Hematopoietic multipotent progenitor cell treated with erythropoietin and hydrocortisone succinate and interleukin-3 and kit ligand, for 4 days (in vitro differentiated cells): Measurements from ENCODE around the gene ITCH.
"Not testable (repeated sequence)": the region's sequence is repeated elsewhere in the genome, so short reads cannot be mapped to it uniquely, and the experiment has no call there.

ENCODE experiments used
- DNase-seq: peaks from one replicate; pipeline ENCODE4 v3.0.0-alpha.2; 2015

The ITCH gene

DNA sequence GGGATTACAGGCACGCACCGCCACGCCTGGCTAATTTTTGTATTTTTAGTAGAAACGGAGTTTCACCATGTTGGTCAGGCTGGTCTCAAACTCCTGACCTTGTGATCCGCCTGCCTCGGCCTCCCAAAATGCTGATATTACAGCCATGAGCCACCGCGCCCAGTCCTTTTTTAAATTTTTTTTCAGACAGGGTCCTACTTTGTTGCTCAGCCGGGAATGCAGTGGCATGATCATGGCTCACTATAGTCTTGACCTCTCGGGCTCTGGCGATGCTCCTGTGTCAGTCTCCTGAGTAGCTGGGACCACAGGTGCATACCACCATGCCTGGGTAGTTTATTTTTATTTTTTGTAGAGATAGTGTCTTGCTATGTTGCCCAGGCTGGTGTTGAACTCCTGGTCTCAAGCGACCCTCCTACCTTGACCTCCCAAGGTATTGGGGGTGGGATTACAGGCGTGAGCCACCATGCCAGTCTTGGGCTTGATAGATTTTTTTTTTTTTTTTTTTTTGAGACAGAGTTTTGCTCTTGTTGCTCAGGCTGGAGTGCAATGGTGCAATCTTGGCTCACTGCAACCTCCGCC is 19.9 kb downstream of the ITCH start:
- not testable (repeated sequence) for DNase-seq

DNA sequence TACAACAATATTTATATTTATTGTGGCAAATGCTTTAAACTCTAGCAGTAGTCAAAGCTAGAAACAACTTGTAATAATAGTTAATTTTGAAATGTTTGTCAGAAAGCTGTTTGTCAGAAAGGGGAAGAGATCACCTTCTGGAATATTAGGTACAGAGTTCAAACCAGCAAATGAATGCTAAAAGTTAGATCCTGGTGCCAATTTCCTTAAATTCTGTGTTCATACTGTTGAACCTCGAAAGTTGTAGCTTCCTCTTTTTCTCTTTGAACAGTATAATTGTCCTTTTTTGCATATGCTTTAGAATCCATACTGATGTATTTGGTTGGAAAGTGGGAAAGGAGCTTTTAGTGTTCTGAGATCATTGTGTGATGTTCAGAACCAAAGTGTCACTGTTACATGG is 22.4 kb downstream of the ITCH start:
- DNase-seq = peak; percentile 56

GRCh38 chr20:34388000-34388399 is 24.9 kb downstream of the ITCH start:
- no peak for DNase-seq

GRCh38 chr20:34388678-34389077 is 25.6 kb downstream of the ITCH start:
- DNase-seq = no peak

DNA sequence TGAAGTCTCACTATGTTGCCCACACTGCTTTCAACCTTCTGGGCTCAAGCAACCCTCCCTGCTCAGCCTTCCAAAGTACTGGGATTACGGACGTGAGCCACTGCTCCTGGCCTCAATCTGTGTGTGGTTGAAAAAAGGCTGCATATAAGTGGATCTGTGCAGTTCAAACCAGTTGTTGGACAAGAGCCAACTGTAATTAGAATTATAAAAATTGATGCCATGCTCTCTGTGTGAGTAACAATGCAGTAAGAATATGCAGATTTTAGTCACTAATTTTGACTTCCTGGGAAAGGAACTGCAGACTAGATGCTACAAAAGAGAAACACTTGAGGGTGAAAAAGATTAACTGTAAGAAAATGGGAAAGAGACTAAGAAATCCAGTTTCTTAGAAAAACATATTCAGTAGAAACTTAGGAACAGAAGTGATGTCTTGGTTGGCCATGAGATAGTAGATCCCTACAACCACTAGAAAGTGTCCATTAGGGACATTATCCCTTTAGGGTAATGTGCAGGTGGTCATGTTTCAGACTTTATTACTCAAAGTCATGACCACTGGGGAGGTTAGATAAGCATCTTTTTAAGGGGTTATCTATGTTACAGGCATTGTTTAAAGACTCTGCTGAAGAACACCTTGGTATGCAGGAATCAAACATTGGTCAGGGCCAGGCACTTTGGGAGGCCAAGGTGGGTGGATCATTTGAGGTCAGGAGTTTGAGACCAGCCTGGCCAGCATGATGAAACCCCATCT is 26.3 kb downstream of the ITCH start:
- peak; percentile 11 for DNase-seq

DNA sequence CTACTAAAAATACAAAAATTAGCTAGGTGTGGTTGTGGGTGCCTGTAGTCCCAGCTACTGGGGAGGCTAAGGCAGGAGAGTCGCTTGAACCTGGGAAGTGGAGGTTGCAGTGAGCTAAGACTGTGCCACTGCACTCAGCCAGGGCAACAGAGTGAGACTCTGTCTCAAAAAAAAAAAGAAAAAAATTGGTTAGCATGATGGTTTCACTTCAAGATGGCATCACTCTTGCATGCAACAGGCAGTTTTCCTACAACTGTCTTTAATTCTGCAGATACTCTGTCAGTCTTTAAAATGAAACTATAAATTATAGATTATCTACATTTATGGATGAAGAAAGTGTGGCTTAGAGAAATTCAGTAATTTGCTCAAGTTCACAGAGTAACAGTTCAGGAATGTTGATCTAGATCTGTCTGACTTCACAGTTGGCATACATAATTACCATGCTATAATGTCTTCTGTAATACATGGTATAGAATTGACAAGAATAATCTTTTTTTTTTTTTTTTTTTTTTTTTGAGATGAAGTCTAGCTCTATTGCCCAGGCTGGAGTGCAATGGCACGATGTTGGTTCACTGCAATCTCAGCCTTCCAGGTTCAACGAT is 27.0 kb downstream of the ITCH start:
- DNase-seq = no peak

DNA sequence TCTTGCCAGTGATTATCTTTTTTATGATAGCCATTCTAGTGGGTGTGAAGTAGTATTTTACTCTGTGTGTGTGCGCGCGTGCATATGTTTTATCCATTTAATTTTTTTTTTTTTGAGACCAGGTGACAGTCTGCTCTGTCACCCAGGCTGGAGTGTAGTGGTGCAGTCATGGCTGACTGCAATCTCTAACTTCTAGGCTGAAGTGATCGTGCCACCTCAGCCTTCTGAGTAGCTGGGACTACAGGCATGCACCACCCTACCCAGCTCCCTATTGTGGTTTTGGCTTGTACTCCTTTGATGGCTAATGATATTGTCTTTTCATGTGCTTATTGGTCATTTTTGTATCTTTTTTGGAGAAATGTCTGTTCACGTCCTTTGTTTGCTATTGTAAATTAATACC is 33.3 kb downstream of the ITCH start:
- no peak for DNase-seq

GRCh38 chr20:34397096-34397495 is 34.0 kb downstream of the ITCH start:
- DNase-seq = no peak

GRCh38 chr20:34400776-34401175 is 37.7 kb downstream of the ITCH start:
- DNase-seq = not testable (repeated sequence)

- no peak for DNase-seq
Measured at GRCh38 chr20:34401741-34402455, 38.8 kb downstream of the ITCH start.

GRCh38 chr20:34402461-34402860 is 39.4 kb downstream of the ITCH start:
- DNase-seq = no peak

DNA sequence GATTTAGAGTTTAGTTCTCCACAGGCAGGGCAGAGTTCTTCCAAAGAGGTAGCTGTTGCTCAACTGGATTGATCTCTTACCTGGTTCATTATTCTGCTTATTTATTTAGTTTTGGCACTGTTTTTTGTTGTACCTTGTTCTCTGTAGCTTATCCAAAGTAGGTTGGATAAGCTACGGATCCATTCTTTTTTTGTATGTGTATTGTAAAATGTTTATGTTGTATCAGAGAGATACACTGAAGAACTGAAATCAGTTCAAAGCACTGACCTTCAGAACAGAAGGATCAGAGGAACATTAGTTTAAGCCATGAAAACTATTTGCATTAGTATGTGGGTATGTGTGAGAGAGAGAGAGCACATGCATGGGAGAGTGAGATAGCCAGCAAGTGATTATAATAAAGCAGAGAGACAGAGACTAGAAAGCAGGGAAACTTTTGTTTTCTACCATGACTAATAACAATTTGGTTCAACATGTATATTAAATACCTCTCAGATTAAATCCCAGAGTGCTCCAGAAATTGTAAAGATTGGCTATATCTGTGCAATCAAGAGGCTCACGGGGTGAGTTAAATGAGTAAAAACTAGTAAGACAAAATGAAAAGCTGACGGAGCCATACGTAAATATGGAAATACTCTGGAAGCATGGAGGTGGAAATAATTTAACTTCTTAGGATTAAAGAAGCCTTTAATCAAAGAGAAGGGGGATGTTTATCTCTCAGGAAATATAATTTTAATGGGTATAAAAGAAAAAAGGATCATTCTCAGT is 40.2 kb downstream of the ITCH start:
- DNase-seq = no peak

GRCh38 chr20:34403908-34404307 is 40.8 kb downstream of the ITCH start:
- DNase-seq = no peak

DNA sequence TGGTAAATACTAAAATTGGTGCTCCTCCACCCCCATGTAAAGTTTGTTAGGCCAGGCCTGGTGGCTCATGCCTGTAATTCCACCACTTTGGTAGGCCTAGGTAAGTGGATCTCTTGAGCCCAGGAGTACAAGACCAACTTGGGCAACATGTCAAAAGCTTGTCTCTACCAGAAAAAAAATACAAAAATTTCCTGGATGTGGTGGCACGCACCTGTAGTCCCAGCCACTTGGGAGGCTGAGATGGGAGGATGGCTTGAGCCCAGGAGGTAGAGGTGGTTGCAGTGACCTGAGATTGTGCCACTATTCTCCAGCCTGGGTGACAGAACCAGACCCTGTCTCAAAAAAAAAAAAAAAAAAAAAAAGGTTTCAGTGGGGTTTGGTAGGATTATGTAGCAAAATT is 41.7 kb downstream of the ITCH start:
- DNase-seq = no peak

GRCh38 chr20:34405247-34405651 is 42.2 kb downstream of the ITCH start:
- peak; percentile 63 for DNase-seq

- not testable (repeated sequence) for DNase-seq
Measured at GRCh38 chr20:34405942-34406341, 42.9 kb downstream of the ITCH start.

GRCh38 chr20:34407962-34408474 is 44.9 kb downstream of the ITCH start:
- no peak for DNase-seq

DNA sequence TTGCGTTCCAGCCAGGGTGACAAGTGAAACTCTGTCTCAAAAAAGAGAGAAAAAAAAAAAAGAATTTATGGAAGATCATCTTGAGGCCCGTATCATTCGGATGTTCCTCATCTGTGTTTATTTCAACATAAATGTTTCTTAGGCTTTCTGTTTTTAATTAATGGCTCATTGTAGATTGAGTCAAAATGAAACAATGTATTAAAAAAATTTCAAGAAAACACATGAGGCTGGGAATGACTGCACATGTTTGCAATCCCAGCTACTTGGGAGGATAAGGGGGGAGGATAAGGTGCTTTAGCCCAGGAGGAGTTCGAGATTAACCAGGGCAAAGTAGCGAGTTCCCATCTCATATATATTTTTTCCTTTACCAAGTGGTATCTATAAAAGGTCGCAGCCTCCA is 47.3 kb downstream of the ITCH start:
- DNase-seq = no peak

DNA sequence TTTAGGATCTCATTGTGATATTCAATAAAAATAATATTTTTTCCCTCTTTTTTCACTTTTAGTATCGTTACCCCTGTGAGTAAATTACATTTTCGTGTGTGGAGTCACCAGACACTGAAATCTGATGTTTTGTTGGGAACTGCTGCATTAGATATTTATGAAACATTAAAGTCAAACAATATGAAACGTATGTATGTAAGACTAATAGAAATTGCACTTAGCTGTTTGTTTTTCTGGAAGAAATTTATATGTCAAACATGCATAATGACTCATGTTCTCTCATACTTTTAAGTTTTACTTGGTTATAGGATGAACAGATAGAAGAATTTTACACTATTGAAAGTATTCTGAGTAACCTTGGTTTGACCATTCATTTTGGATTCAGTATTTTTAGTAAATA is 49.4 kb downstream of the ITCH start:
- DNase-seq = no peak

GRCh38 chr20:34414525-34414924 is 51.5 kb downstream of the ITCH start:
- DNase-seq = not testable (repeated sequence)

GRCh38 chr20:34415079-34415478 is 52.0 kb downstream of the ITCH start:
- DNase-seq = peak; percentile 29

DNA sequence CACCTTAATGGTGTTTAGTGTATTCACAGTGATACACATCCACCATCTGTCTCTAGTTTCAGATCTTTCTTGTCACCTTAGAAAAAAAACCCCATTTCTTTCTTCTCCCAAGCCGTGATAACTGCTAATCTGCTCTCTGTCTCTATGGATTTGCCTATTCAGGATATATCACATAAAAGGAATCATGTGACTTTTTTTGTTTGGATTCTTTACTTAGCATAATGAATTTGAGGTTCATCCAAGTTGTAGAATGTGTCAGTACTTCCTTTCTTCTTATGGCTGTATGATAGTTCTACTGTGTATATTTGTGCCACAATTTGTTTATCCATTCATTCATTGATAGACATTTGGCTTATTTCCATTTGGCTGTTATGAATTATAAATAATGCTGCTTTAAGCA is 57.1 kb downstream of the ITCH start:
- DNase-seq = no peak

- DNase-seq = no peak
Measured at GRCh38 chr20:34420975-34421374, 57.9 kb downstream of the ITCH start.
